Measurements from ENCODE around the gene RAP2B.

The RAP2B gene

GRCh38 chr3:153219146-153219545, 57.1 kb downstream of the RAP2B start:
- no peak for TF ChIP-seq CTCF (IDR thresholded peaks at IDR 0.05; ENCODE audit: borderline replicate concordance, insufficient read depth, low read depth, low read length)
- H3K4me3 ChIP-seq (ENCODE audit: low read depth, low read length), result no peak overlapping the region

All from GM12875 (cell line).